ENCODE data around the gene RPL39. TPM values are rescaled to one million over a fixed set of nuclear protein-coding genes. Genes with fewer than 3 reads are reported as not detected.

The RPL39 gene
- total and polyA plus RNA-seq, 12 donors, result 1,035 to 6,428 (median 1,087) TPM

DNA sequence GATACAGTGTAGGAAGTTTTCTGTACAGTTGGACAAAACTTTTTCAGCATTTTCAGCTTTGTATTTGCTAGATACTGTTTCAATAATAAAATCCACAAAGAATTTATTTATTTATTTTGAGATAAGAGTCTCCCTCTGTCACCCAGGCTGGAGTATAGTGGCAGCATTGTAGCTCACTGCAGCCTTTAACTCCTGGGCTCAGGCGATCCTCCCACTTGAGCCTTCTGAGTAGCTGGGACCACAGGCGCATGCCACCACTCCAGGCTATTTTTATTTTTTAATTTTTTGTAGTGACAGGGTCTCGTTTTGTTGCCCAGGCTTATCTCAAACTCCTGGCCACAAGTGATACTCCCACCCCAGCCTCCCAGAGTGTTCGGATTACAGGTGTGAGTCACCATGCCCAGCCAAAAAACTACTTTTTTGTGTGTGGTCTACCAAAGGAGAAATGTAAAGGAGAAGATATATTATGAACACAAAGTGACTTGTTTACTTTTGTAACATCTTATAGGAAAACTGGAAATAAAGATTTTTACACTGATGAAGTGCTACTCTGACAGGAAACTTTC lies 46.1 kb downstream of the RPL39 start:
- WGBS, 2 donors, result 57 to 62% methylated on average over 4 of the region's 4 CpGs
- intact Hi-C loops (cut with DNase I), result no loop called here
- TF ChIP-seq, protein P1, sequence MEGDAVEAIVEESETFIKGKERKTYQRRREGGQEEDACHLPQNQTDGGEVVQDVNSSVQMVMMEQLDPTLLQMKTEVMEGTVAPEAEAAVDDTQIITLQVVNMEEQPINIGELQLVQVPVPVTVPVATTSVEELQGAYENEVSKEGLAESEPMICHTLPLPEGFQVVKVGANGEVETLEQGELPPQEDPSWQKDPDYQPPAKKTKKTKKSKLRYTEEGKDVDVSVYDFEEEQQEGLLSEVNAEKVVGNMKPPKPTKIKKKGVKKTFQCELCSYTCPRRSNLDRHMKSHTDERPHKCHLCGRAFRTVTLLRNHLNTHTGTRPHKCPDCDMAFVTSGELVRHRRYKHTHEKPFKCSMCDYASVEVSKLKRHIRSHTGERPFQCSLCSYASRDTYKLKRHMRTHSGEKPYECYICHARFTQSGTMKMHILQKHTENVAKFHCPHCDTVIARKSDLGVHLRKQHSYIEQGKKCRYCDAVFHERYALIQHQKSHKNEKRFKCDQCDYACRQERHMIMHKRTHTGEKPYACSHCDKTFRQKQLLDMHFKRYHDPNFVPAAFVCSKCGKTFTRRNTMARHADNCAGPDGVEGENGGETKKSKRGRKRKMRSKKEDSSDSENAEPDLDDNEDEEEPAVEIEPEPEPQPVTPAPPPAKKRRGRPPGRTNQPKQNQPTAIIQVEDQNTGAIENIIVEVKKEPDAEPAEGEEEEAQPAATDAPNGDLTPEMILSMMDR (IDR thresholded peaks at IDR 0.05), result no peak

DNA sequence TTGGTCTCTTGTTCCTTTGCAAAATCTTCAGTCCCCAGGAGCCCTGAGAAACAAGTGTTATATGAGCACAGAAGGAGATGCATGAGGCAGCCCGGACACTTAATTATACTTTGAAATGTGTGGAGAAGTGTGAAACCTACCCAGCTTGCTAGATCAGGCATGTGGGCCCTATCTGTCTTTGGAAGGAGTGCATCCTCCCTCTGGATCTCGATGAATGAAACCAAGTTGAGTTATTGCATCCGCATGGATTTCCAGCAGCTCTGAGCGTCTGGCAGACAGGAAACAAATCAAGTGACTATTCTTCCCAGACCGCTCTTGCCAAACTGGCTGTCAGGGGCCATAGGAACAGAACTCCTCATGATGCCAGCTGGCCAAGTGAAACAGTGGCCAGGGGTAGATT lies 52.7 kb downstream of the RPL39 start:
- WGBS, 2 donors, result 45 to 54% methylated on average over 5 of the region's 5 CpGs
- intact Hi-C loops (cut with DNase I), result loop anchor here in 3 of 10 donors (10.0 kb wide), 1 partner anchor 224 kb away; no protein-coding TSS in a partner anchor
- Histone ChIP-seq H3K27ac (no peak overlapping the region), H3K27me3 (no peaks in the 10 kb centered on the region), H3K9me3 (no peaks in the 10 kb centered on the region), H3K36me3 (no peaks in the 10 kb centered on the region), H3K4me1 (peaks cover 0 to 3% (median 0%) of the 10 kb centered on the region in 9 donors), H3K4me3 (no peak overlapping the region)
- ATAC-seq (no peak), DNase-seq (no peak)
- TF ChIP-seq, protein P1 (IDR thresholded peaks at IDR 0.05), result no peak

More for the DNA sequence above, 46.1 kb downstream of the RPL39 start:
- Histone ChIP-seq H3K4me1 (no peaks in the 10 kb centered on the region), H3K27me3 (no peaks in the 10 kb centered on the region), H3K27ac (no peak overlapping the region), H3K9me3 (no peaks in the 10 kb centered on the region), H3K4me3 (no peak overlapping the region), H3K36me3 (no peaks in the 10 kb centered on the region)
- ATAC-seq (no peak), DNase-seq (no peak)

Other genes starting within 250 kb of the RPL39 start
- 10 to 100 TPM; 12.1 to 24.0 (median 19.8) TPM for gene STEEP1, start 226.2 kb downstream of the RPL39 start, total RNA-seq
- 10 to 100 TPM in 1 of 2 donors, 1 to 10 TPM in 1; 2.7 to 14.6 TPM for gene STEEP1, start 226.2 kb downstream of the RPL39 start, polyA plus RNA-seq
- gene UBE2A, start 217.1 kb downstream of the RPL39 start, total RNA-seq, result 10 to 100 TPM; 64.6 to 77.7 (median 67.8) TPM
- 10 to 100 TPM; 51.7 to 64.3 TPM for gene UBE2A, start 217.1 kb downstream of the RPL39 start, polyA plus RNA-seq
- gene NKRF, start 185.2 kb downstream of the RPL39 start, total RNA-seq, result 1 to 10 TPM; 4.2 to 5.9 (median 4.6) TPM
- gene NKRF, start 185.2 kb downstream of the RPL39 start, polyA plus RNA-seq, result 1 to 10 TPM; 2.8 to 6.9 TPM
- 10 to 100 TPM in 4 of 10 donors, 1 to 10 TPM in 6; 7.5 to 24.9 (median 9.3) TPM for gene SEPTIN6, start 98.5 kb downstream of the RPL39 start, total RNA-seq
- gene SEPTIN6, start 98.5 kb downstream of the RPL39 start, polyA plus RNA-seq, result 1 to 10 TPM; 4.6 to 7.5 TPM
- 1 to 10 TPM in 1 of 10 donors, under 1 TPM in 3, not detected in 6; 0.35 to 1.7 (median 0.36) TPM for gene SOWAHD, start 33.0 kb downstream of the RPL39 start, total RNA-seq
- gene SOWAHD, start 33.0 kb downstream of the RPL39 start, polyA plus RNA-seq, result under 1 TPM in 1 of 2 donors, not detected in 1; 0.12 TPM
- 1 to 10 TPM; 2.4 to 3.8 (median 2.9) TPM for gene UPF3B, start 61.3 kb upstream of the RPL39 start, total RNA-seq
- gene UPF3B, start 61.3 kb upstream of the RPL39 start, polyA plus RNA-seq, result 10 to 100 TPM in 1 of 2 donors, 1 to 10 TPM in 1; 6.4 to 15.1 TPM
- gene RNF113A, start 80.1 kb upstream of the RPL39 start, total RNA-seq, result 10 to 100 TPM in 3 of 10 donors, 1 to 10 TPM in 7; 5.6 to 10.9 (median 9.6) TPM
- 10 to 100 TPM; 12.6 to 13.8 TPM for gene RNF113A, start 80.1 kb upstream of the RPL39 start, polyA plus RNA-seq
- 100 to 1,000 TPM; 395 to 638 (median 548) TPM for gene NDUFA1, start 80.2 kb upstream of the RPL39 start, total RNA-seq
- gene NDUFA1, start 80.2 kb upstream of the RPL39 start, polyA plus RNA-seq, result 1,000 to 10,000 TPM in 1 of 2 donors, 100 to 1,000 TPM in 1; 486 to 2,208 TPM
- gene AKAP14, start 104.3 kb upstream of the RPL39 start, total RNA-seq, result not detected
- gene AKAP14, start 104.3 kb upstream of the RPL39 start, polyA plus RNA-seq, result not detected
- gene NKAP, start 152.1 kb upstream of the RPL39 start, total RNA-seq, result 1 to 10 TPM; 5.2 to 7.3 (median 5.8) TPM
- 1 to 10 TPM; 4.7 to 8.6 TPM for gene NKAP, start 152.1 kb upstream of the RPL39 start, polyA plus RNA-seq